HG03066 (cell line): ENCODE data around the gene TSGA10.
"Not testable (repeated sequence)": the region's sequence is repeated elsewhere in the genome, so short reads cannot be mapped to it uniquely, and the experiment has no call there.

Experiments used
- ATAC-seq: cut with Tn5 transposase; IDR thresholded peaks from one replicate; pipeline ENCODE4 v1.9.1; 2021; ENCODE audit warnings: low read depth; ENCODE audit not compliant: unreplicated experiment

The TSGA10 gene

DNA sequence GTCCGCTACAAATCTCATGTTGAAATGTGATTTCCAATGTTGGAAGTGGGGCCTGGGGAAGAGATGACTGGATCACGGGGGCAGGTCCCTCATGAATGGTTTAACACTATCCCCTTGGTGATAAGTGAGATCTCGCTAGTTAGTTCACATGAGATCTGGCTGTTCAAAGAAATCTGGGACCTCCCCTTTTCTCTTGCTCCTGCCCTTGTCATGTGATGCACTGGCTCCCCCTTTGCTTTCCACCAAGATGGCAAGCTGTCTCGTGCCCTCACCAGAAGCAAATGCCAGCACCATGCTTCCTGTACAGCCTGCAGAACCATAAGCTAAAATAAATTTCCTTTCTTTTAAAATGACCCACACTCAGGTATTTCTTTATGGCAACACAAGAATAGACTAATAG is 70.5 kb downstream of the TSGA10 start:
- ATAC-seq, result no peak

- ATAC-seq, result no peak
Observed at GRCh38 chr2:99081891-99082290, 72.9 kb downstream of the TSGA10 start.

DNA sequence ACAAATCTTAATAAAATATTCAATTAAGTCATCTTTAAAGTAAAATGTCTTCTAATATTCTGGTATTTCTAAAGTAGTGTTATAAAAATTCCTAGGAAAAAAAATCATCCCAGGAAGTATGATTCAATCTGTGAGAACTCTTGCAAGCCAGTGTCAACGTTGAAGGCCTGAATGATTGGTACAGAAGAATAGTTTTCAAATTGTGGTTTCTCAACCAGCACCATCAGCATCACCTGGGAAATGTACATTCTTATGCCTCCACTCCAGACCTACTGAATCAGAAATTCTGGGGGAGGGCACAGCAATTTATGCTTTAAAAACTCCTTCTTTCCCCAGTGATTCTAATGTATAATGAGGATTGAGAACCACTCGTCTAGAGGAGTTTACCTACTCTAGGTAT is 75.5 kb downstream of the TSGA10 start:
- no peak for ATAC-seq

- ATAC-seq, result no peak
Observed at GRCh38 chr2:99072551-99072950, 82.2 kb downstream of the TSGA10 start.

- no peak for ATAC-seq
Observed at GRCh38 chr2:99067871-99068625, 86.7 kb downstream of the TSGA10 start.

GRCh38 chr2:99066075-99066958 is 88.4 kb downstream of the TSGA10 start:
- peak; percentile 97 for ATAC-seq

DNA sequence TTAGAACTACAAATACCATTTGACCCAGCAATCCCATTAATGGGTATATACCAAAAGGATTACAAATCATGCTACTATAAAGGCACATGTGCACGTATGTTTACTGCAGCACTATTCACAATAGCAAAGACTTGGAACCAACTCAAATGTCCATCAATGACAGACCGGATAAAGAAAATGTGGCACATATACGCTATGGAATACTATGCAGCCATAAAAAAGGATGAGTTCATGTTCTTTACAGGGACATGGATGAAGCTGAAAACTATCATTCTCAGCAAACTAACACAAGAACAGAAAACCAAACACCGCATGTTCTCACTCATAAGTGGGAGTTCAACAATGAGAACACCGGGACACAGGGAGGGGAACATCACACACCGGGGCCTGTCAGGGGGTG is 105.6 kb downstream of the TSGA10 start:
- ATAC-seq, result not testable (repeated sequence)

- not testable (repeated sequence) for ATAC-seq
Observed at GRCh38 chr2:99040736-99041300, 113.9 kb downstream of the TSGA10 start.

DNA sequence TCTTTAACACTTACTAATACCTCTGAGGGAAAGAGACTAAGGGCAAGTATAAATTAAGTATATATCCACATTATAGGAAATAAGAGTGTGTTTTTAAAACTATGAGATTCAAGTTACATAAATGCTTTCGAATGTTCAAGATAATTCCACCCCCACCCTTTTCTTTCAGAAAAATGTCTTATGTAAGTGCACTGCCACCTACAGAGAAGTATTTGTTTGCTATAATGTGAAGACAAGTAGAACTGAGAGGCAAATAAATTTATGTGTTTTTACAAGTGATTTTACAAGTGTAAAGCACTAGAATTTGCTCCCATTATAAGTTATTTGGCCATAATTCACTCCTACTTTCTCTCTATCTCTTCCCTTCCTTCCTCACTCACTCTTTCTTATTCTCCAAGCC is 118.8 kb downstream of the TSGA10 start:
- no peak for ATAC-seq

GRCh38 chr2:99032786-99033185 is 122.0 kb downstream of the TSGA10 start:
- no peak for ATAC-seq

- ATAC-seq, result no peak
Observed at GRCh38 chr2:99032001-99032400, 122.7 kb downstream of the TSGA10 start.

DNA sequence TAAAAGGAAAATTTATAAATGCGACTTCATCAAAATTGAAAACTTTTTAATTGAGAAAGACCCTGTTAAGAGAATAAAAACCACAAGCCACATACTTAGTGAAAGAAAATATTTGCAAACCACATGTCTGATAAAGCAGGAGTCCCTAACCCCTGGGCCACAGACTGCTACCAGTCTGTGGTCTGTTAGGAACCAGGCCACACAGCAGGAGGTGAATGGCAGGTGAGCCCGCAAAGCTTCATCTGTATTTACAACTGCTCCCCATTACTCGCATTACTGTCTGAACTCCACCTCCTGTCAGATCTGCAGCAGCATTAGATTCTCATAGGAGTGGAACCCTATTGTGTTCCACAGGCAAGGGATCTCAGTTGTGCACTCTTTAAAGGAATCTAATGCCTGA is 123.3 kb downstream of the TSGA10 start:
- no peak for ATAC-seq

GRCh38 chr2:99028558-99028957 is 126.2 kb downstream of the TSGA10 start:
- no peak for ATAC-seq

DNA sequence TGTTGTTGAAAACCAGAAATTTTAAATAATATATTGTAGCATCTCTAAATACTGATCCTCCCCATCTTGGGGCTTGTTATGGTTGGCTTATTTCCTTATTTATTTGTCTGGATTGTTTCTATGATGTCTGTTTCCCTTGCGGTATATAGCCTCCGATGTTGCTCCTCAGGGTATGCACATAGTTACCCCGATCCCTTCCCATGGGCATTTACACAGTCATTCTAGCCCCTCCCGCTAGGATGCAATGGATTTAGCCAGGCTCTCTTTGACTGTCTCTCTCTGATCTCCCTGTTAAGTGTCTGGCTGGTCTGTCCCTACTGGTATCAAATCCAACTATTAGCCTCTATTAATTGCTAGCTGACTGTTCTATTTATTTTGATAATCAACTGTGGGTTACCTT is 126.9 kb downstream of the TSGA10 start:
- ATAC-seq, result no peak

- no peak for ATAC-seq
Observed at GRCh38 chr2:99000708-99001107, 154.0 kb downstream of the TSGA10 start.

- not testable (repeated sequence) for ATAC-seq
Observed at GRCh38 chr2:98988695-98989094, 166.0 kb downstream of the TSGA10 start.

- ATAC-seq, result no peak
Observed at GRCh38 chr2:98985905-98986666, 168.7 kb downstream of the TSGA10 start.

GRCh38 chr2:98975611-98976010 is 179.1 kb downstream of the TSGA10 start:
- ATAC-seq, result no peak

DNA sequence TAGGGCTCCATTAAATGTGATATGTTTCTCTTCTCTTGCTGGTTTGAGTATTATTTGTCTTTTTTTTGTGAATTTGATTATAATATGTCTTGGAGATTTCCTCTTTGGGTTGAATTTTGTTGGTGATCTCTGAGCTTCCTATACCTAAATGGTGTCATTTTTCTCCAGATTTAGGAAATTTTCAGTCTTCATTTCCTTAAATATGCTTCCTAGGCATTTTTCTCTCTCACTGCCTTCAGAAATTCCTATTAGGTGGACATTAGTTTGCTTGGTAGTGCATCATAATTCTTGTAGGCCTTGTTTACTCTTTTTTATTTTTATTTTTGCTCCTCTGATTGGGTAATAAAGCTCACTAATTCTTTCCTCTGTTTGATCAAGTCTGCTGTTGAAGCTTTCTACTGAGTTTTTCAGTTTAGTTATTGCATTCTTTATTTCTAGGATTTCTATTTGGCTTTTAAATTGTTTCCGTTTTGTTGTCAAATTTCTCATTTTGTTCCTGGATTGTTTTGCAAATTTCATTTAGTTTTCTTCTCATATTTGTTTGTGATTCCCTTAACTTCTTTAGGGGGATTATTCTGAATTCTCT is 182.1 kb downstream of the TSGA10 start:
- ATAC-seq, result no peak

DNA sequence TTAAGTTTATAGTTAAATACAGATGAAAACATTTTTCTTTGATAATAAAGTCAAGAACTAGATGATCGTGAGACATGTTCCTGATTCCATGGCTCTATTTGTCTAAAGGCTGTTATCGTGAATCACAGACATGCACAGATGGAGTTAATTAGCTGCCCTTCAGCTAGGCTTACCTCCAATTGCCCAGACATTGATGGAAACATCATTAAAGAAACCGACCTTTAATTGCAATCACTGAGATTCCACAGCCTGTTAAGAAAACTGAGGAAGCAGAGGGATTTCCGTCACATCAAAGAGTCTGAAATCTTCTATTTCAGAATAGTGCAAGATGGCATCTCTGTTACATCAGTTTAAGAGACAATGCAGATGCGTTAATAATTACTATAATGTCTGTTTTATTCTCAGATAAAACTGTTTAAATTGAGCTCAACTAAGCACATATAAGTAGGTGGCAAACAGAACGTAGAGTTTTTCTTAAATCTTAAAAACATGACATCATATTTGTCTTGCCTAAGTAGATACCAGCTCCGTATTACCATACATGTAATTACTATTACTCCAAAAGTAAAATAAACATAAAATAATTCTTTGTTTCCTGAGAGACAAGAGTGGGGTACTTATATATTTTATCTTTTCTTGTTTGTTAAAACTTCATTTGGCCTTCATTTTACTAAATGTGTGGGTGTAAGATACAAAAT is 194.8 kb downstream of the TSGA10 start:
- ATAC-seq, result no peak
